ENCODE data around the gene GAPVD1.

GAPVD1 gene

DNA sequence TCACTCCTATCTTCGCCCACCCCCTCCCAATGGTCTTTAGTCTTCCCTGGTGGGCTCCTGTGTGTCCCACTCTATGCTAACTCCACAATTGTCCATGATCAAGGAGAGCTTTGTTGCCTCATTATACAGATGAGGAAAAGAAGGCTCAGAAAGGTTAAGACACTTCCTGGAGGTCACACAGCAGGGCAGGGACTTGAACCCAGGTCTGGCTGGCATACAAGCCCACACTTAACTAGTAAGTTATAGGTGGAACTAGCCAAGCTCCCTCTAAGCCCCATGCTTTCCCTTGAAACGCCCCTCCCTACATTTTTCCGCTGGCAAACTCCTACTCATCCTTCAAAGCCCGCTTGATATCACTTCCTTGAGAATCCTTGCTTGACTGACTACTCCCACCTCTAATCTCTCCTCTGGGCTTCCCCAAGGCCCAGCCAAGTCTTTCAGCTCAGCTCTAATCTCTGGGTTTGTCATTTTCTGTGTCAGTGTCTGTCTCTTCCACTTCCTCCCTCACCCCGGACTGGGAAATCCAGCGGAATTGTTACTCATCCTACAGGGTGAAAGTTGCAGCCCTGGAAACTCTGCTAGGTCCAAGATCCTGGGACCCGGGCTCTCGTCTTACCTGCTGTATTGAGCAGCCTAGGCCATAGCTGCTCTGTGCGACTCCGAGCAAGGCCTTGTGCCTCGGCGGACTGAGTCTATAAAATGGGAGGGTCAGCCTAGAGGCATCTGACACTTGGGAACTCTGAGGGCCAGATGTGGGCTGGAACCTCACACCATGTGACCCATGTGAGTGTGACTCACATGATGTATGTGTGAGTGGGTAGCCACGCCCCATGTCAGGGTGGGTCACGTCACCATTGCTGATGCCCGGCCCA is 144.5 kb downstream of the GAPVD1 start:
- DNase-seq (ENCODE audit: low read depth) = peak; percentile 28

- no peak for DNase-seq (ENCODE audit: low read depth)
These were observed 145.1 kb downstream of the GAPVD1 start for GRCh38 chr9:125406810-125407087.

DNA sequence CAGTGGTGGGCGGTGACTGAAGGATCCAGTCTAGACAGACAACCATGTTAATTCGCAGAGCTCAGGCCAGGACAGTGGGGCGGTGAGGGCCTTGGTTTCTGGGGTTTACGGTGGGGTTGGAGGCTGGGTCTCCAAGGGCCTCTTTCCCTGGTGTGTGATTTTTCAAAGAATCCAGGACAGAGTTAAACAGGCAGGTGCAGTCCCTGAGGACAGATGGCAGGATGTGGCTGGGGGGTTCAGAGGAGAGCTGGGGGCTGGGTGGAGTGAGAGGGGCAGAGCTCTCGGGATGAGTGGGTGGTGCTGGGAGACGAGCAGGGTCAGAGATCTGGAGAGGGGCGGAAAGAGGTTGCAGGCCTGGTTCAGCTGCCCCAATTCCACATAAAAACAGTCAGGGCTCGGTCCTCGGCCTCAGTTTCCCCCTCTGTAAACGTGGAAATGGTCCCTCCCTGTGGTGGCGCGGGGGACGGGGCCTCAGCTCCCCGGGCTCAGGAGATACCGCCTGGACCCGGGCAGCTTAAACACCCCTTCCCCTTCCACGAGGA is 145.9 kb downstream of the GAPVD1 start:
- no peak for DNase-seq (ENCODE audit: low read depth)

- peak; percentile 74 for DNase-seq (ENCODE audit: low read depth)
These were observed 146.6 kb downstream of the GAPVD1 start for GRCh38 chr9:125407974-125408900.

- no peak for DNase-seq (ENCODE audit: low read depth)
These were observed 147.6 kb downstream of the GAPVD1 start for GRCh38 chr9:125409217-125409636.

DNA sequence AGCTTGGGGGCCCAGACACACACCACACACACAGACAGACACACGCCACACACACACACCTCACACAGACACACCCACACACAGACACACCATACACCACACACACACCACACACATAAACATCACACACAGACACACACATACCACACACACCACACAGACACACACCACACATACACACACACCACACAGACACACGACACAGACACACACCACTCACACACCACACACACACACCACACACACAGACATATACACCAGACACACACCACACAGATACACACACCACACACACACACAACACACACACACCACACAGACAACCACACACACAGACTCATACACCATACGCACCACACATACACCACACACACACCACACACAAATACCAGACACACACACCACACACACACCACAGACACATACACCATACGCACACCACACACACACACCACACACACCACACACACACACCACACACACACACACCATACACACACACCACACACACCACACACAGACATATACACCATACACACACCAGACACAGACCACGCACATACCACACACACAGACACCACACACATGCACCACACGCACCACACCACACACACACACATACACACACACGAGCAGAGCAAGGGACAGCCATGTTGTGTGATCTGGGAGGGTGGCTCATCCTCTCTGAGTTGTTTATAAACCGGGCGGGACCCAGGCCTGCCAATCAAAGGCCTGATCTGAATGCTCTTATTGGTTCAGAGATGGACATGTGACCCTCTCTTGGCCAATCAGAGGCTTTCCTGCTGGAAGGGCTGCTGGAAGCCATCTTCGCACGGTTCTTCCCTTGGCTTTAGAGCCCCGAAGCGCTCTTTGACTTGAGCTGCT is 148.3 kb downstream of the GAPVD1 start:
- peak; percentile 34 for DNase-seq (ENCODE audit: low read depth)

- DNase-seq (ENCODE audit: low read depth) = no peak
These were observed 148.9 kb downstream of the GAPVD1 start for GRCh38 chr9:125410522-125410894.

DNA sequence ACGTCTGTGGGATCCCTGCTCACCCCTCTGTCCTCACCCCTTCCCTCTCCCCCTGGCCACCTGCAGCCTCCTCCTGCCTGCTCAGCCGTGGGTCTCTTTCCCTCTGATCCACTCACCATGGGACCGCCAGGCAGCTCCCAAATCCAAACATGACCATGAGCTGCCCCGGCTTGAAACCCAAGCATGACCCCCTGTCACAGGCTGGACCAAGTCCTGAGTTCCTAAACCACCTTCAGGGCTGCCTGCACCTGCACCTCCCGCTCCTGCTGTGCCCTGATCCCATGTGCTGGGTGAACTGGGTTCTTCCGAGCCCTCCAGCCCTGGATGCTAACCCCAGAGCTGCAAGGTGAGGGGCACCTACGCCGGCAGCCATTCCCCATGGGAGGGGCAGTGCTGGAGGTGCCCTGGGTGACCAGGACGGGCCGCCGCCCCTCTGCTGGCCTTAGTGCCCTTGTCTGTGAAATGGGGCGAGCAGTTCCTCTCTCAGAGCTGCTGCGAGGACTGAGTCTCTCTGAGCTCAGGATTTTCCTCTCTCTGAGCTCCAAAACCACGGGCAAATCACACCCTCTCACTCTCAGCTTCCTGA is 149.6 kb downstream of the GAPVD1 start:
- no peak for DNase-seq (ENCODE audit: low read depth)

DNA sequence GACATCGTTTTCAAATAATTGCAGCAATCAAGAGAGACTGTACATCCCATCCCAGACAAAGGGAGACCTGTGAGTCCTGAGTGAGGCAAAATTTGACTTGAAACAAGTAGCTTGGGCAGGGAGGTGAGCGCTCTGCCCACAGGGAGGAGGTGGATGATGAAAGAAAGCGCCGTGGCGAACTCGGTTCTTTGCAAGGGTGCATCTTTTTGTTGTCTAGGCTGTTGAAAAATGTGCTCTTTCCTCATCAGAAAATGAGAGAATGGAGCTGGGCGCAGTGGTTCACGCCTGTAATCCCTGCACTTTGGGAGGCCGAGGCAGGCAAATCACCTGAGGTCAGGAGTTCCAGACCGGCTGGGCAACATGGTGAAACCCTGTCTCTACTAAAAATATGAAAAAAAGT is 150.5 kb downstream of the GAPVD1 start:
- no peak for DNase-seq (ENCODE audit: low read depth)

DNA sequence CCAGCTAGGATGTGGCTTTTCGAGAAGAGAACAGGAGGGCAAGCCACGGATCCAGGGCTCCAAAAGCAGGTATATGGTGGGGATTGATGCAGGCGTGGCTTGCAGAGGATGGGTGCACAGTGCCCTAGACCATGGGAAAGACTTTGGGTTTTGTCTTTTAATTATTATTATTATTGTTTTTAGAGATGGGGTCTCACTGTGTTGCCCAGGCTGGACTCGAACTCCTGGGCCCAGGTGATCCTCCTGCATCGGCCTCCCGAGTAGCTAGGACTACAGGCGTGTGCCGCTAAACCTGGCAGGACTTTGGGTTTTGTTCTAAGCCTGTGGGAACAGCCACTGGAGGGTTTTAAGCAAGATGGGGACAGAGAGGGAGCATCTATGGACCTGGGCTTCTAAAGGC is 152.0 kb downstream of the GAPVD1 start:
- DNase-seq (ENCODE audit: low read depth) = no peak

DNA sequence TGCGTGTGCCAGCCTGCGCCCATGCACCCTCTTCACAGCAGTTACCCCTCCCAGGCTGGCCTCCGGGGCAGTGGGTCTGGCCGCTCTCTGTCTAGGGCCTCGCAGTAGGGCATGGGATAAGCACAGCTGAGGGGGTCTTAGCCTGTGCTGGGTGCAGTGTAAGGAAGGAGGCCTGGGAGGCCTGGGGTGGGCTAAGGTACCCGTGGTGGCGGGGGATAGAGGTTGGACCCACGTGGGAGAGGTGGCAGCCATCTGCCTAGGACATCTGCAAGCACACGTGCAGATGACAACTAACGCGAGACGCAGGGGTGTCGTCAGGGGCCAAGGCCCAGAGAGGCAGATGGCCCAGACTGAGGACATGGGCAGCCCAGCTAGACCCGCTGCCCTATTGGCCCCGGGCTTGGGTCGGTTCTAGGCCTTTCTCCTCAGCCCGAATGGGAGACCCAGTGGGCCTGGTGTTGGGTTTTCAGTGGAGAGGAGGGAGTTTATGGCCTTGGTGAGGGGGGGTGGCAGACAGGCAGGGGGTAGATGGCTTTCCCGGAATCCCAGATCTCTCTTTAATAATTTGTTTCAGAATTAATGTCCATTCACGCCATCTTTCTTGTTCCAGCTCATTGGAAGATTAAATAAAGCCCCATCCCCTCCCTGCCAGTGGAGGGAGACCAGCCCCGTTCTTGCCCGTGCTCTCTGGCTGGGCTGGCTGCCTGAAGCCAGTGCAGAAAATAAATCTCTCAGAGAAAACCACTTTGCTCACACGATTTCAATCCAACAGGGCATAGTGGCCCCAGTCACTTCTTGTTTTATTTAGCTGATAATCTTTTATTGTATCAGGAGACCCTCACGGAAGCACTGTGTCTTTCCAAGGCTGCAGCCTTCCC is 154.2 kb downstream of the GAPVD1 start:
- DNase-seq (ENCODE audit: low read depth) = no peak

DNA sequence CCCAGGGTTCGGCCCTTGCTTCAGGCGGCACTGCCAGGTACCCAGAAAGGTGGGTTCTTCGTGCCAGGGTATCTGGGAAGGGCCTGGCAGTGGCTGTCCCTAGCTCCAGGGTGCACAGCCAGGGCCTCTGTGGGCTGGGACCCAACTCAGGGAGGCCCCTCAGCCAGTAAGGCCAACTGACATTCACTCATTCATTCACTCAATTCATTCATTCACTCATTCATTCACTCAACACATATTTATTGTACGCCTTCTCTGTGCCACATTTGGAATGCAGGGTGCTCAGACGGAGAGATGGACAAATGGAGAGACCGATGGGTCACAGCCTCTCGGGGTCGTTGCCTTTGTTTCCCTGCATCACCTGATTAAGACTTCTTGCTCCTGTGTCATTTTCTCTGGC is 154.9 kb downstream of the GAPVD1 start:
- no peak for DNase-seq (ENCODE audit: low read depth)

Measured in EH (cell line).